ENCODE measurements around the gene PRKAG2.
A peak's percentile ranks its signal among the peaks of the same experiment; 100 is the strongest.
"Not testable (repeated sequence)": the region's sequence is repeated elsewhere in the genome, so short reads cannot be mapped to it uniquely, and the experiment has no call there.

Gene PRKAG2

GRCh38 chr7:151847681-151848081 is 29.2 kb downstream of the PRKAG2 start:
- peaks cover 31% of the 10 kb centered on the region for H3K4me1 Mint-ChIP-seq

GRCh38 chr7:151847136-151847535 is 29.8 kb downstream of the PRKAG2 start:
- H3K27me3 Mint-ChIP-seq = no peaks in the 10 kb centered on the region
- ATAC-seq (no peak), DNase-seq (no peak)
- H3K4me1 Mint-ChIP-seq = peaks cover 27% of the 10 kb centered on the region
- no peak overlapping the region for H3K27ac Mint-ChIP-seq
- no peak overlapping the region for H3K4me3 Mint-ChIP-seq
- no peaks in the 10 kb centered on the region for H3K9me3 Mint-ChIP-seq
- H3K36me3 Mint-ChIP-seq (ENCODE audit: low read depth) = peaks cover 2% of the 10 kb centered on the region

More at GRCh38 chr7:151847681-151848081, 29.2 kb downstream of the PRKAG2 start:
- H3K9me3 Mint-ChIP-seq = no peaks in the 10 kb centered on the region
- H3K36me3 Mint-ChIP-seq (ENCODE audit: low read depth) = peaks cover 2% of the 10 kb centered on the region
- H3K4me3 Mint-ChIP-seq = no peak overlapping the region
- H3K27ac Mint-ChIP-seq = no peak overlapping the region
- H3K27me3 Mint-ChIP-seq = no peaks in the 10 kb centered on the region
- no peak for DNase-seq
- no peak for ATAC-seq

DNA sequence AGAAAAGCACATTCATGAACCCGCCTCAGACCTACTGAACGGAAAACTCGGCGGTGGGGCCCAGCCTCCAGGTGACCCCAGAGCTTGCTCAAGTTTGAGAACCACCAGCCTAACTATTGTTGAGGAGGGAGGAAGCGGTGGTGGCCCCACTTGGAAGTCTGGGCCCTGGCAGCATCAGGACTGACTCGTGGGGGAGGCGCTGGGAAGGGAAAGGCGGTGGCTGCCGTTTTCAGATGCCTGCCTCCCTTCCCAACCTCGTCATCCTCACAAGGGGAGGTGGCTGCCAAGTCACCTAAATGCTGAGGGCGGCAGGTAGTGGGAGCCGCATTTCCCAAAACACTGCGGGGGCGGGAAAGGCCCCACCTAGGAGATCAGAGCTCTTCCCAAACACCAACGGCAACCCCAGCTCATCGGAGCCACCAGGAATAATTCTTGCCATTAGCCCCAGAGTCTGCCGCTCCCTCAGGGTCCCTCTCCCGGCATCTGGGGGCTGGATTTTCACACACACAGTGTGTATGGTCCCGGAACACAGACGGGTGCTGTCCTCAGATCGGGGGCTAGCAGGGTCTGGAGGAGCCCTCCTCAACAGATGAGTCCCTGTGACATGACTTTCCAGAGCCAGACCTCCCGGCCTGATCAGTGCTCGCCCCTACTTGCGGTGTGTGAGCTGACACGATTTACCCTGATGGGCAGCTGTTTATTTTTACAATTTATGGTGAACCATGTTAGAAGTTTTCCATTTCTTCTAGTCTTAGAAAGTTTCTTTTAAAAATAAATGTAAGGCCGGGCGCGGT is 31.3 kb downstream of the PRKAG2 start:
- ATAC-seq = no peak
- Mint-ChIP-seq H3K27ac (no peak overlapping the region), H3K27me3 (no peaks in the 10 kb centered on the region)

GRCh38 chr7:151844825-151845200 is 32.1 kb downstream of the PRKAG2 start:
- Mint-ChIP-seq H3K9me3 (no peaks in the 10 kb centered on the region), H3K4me3 (no peak overlapping the region), H3K4me1 (peaks cover 11% of the 10 kb centered on the region), H3K27me3 (no peaks in the 10 kb centered on the region), H3K36me3 (ENCODE audit: low read depth) (peaks cover 2% of the 10 kb centered on the region), H3K27ac (no peak overlapping the region)
- DNase-seq = no peak
- ATAC-seq = no peak

More for the DNA sequence above, 31.3 kb downstream of the PRKAG2 start:
- Mint-ChIP-seq H3K36me3 (ENCODE audit: low read depth) (peaks cover 2% of the 10 kb centered on the region), H3K4me1 (peaks cover 12% of the 10 kb centered on the region), H3K4me3 (no peak overlapping the region), H3K9me3 (no peaks in the 10 kb centered on the region)
- DNase-seq = no peak

- no peak overlapping the region for H3K4me3 Mint-ChIP-seq
- H3K27me3 Mint-ChIP-seq = no peaks in the 10 kb centered on the region
- ATAC-seq = peak; percentile 17
- peaks cover 2% of the 10 kb centered on the region for H3K36me3 Mint-ChIP-seq (ENCODE audit: low read depth)
- peaks cover 14% of the 10 kb centered on the region for H3K4me1 Mint-ChIP-seq
- no peak overlapping the region for H3K27ac Mint-ChIP-seq
- no peak for DNase-seq
- no peaks in the 10 kb centered on the region for H3K9me3 Mint-ChIP-seq
Measured at GRCh38 chr7:151844071-151844824, 32.7 kb downstream of the PRKAG2 start.

DNA sequence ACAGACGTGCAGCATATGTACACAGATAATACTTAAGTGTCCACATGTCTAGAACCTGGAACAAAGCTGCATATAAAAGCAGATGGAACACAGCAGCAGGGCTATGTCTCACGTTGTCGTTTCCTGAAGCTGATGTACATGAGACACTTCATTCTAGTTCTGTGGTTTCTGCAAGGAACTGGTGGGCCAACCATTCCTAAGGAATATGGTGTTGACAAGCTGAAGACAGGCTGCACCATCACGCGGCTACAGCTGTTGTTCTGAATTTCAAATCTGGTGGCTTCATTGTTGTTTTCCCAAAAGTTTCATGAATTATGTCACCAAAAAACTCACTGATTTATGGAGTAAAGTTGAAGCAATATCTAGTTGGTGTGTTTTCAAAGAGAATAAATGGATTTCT is 33.7 kb downstream of the PRKAG2 start:
- Mint-ChIP-seq H3K4me1 (peaks cover 23% of the 10 kb centered on the region), H3K9me3 (no peaks in the 10 kb centered on the region), H3K36me3 (ENCODE audit: low read depth) (peaks cover 2% of the 10 kb centered on the region), H3K27me3 (no peaks in the 10 kb centered on the region), H3K27ac (no peak overlapping the region), H3K4me3 (no peak overlapping the region)
- ATAC-seq (no peak), DNase-seq (no peak)

DNA sequence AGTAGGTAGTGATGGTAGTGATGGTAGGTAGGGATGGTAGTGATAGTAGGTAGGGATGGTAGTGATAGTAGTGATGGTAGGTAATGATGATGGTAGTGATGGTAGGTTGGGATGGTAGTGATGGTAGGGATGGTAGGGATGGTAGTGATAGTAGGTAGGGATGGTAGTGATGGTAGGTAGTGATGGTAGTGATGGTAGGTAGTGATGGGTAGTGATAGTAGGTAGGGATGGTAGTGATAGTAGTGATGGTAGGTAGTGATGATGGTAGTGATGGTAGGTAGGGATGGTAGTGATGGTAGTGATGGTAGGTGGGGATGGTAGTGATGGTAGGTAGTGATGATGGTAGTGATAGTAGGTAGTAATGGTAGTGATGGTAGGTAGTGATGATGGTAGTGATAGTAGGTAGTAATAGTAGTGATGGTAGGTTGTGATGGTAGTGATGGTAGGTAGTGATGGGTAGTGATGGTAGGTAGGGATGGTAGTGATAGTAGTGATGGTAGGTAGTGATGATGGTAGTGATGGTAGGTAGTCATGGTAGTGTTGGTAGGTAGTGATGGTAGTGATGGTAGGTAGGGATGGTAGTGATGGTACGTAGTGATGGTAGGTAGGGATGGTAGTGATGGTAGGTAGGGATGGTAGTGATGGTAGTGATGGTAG is 35.4 kb downstream of the PRKAG2 start:
- H3K4me3 Mint-ChIP-seq; DNase-seq; H3K27me3 Mint-ChIP-seq; H3K27ac Mint-ChIP-seq; H3K36me3 Mint-ChIP-seq (ENCODE audit: low read depth); H3K9me3 Mint-ChIP-seq; ATAC-seq: not testable (repeated sequence)
- peaks cover 27% of the 10 kb centered on the region for H3K4me1 Mint-ChIP-seq

DNA sequence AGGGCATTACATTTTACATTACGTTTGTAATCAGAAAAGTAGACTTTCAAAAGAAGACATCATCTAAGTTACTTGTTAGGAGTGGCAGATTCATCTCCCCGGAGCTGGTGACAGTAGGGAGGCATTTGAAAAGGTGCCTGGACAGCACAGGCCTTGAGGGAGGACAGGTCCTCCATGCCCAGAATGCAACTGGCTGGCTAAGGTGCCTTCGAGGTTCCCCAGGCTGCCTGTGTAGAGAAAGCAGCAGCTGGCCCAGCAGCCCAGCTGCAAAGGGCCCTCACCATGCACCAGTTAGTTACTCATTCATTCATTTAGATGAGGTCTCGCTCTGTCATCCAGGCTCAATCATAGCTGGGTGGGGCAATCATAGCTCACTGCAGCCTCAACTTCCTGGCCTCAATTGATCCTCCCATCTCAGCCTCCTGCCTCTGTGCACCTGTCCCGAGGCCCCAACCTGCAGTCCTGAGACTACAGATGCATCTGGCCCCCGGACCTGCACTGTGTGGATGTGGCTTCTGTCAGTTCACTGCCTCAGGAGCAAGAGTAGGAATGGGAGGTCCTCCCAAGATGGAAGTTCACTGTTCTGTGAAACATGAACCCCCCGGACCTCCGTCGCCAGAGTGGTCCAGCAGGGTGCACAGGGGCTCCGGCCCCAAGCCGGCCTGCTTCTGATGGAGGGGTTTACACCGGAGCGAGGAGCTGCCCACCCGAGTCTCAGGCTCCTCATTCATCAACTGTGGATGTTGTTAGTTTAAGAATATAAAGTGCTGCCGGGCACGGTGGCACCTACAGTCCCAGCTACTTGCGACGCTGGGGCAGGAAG is 36.6 kb downstream of the PRKAG2 start:
- no peaks in the 10 kb centered on the region for H3K27me3 Mint-ChIP-seq
- H3K4me1 Mint-ChIP-seq = peaks cover 27% of the 10 kb centered on the region
- H3K36me3 Mint-ChIP-seq (ENCODE audit: low read depth) = peaks cover 2% of the 10 kb centered on the region
- no peak overlapping the region for H3K27ac Mint-ChIP-seq
- no peaks in the 10 kb centered on the region for H3K9me3 Mint-ChIP-seq
- DNase-seq (no peak), ATAC-seq (no peak)
- no peak overlapping the region for H3K4me3 Mint-ChIP-seq

DNA sequence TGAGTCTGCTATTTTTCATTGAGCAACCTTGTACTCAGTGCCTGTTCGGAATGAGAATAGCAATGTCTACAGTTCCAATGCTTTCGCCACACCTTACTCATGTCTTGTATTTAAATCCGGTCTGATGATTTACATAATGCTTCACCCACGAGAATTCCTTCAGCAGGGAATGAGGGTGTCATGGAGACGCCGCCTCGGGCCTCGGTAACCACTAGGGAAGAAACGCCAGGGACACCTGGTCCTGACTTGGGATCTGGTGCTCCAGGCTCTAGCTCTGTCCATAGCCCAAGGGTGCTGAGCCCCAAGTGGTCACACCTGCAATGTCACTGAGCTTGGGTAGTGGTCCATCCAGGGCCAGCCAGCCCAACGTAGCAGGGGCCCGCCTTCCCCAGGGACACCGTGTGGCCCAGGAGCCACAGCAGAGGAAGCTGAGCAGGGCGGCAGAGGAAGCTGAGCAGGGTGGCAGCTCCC is 37.4 kb downstream of the PRKAG2 start:
- no peak for DNase-seq
- Mint-ChIP-seq H3K36me3 (ENCODE audit: low read depth) (no peaks in the 10 kb centered on the region), H3K27ac (peak overlapping the region; percentile 80), H3K27me3 (no peaks in the 10 kb centered on the region), H3K4me1 (peaks cover 29% of the 10 kb centered on the region), H3K4me3 (peak overlapping the region; percentile 65), H3K9me3 (no peaks in the 10 kb centered on the region)
- ATAC-seq = no peak

DNA sequence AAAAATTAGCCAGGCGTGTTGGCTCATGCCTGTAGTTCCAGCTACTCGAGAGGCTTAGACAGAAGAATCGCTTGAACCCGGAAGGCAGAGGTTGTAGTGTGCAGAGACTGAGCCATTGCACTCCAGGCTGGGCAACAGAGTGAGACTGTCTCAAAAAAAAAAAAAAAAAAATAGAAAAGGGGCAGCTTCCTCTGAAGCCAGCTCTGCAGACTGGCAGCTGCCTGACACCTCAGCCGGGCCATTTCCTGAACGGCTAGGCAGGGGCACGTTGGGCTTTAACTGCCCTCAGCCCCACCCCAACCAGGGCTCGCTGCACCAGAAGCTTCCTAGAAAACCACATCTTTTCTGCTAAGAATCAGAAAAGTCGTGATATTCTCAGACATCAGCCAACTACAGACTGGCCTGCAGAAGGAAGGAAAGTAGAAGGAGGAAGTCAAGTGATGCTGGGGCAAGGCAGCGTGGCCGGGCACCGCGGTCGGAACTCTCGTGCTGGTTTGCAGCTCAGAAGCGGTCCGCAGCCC is 38.0 kb downstream of the PRKAG2 start:
- Mint-ChIP-seq H3K36me3 (ENCODE audit: low read depth) (no peaks in the 10 kb centered on the region), H3K27ac (peak overlapping the region; percentile 80), H3K4me1 (peaks cover 29% of the 10 kb centered on the region), H3K27me3 (no peaks in the 10 kb centered on the region), H3K9me3 (no peaks in the 10 kb centered on the region), H3K4me3 (peak overlapping the region; percentile 65)
- DNase-seq (peak; percentile 52), ATAC-seq (peak; percentile 51)

DNA sequence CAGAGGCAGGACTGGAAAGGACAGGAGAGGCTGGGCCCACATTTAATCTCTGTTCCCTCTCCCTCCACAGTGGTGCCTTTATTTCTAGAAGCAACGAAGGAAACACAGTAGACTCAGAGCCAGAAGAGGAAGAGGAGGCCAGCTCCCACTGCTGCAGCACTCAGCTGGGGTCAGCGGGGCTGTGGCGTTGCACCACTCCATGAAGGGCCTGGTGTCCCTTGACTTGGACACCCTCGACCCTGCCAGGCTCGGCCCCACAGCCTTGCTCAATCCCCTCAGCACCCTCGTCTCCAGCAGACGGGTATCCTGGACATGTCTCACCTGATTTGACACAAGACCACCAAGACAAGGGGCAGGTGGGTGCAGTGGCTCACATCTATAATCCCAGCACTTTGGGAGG is 38.8 kb downstream of the PRKAG2 start:
- Mint-ChIP-seq H3K27me3 (no peaks in the 10 kb centered on the region), H3K4me1 (peaks cover 29% of the 10 kb centered on the region), H3K27ac (no peak overlapping the region), H3K36me3 (ENCODE audit: low read depth) (no peaks in the 10 kb centered on the region), H3K9me3 (no peaks in the 10 kb centered on the region), H3K4me3 (no peak overlapping the region)
- no peak for ATAC-seq
- no peak for DNase-seq

DNA sequence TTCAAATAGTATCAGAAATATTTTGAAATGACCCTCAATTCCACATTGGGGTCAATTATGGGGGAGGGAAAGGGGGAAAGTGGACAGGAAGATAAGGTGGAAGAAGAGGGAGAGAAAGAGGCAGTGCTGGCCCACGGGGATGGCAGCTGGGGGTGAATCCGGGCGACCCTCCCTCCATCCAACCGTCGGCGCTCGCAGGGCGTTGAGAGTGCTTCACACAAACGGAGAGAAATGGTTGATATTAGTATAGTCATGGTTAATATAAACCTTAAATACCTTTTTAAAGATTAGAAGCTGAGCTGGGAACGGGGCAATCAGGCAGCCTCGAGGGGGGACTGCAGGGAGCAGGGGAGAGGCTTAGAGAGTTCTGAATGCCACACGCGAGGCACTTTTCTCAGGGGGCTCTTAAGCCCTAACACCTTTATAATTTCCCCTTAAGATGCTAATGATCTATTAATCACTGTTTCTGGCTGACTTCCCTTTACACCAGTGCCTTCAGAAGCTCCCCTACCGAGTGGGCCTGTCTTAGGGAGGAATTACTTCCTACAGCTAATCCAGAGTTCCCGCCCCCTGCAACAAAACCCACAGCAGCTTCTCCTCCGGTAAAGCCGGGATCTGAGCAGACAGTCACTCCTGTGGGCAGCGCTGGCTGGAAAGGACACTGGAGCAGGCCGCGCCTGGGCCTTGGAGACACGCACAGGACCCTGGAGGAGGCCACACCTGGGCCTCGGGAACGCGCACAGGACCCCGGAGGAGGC is 39.5 kb downstream of the PRKAG2 start:
- no peak for DNase-seq
- H3K27me3 Mint-ChIP-seq = no peaks in the 10 kb centered on the region
- peaks cover 29% of the 10 kb centered on the region for H3K4me1 Mint-ChIP-seq
- ATAC-seq = no peak
- H3K27ac Mint-ChIP-seq = no peak overlapping the region
- no peak overlapping the region for H3K4me3 Mint-ChIP-seq
- no peaks in the 10 kb centered on the region for H3K36me3 Mint-ChIP-seq (ENCODE audit: low read depth)
- no peaks in the 10 kb centered on the region for H3K9me3 Mint-ChIP-seq

GRCh38 chr7:151836927-151837205 is 40.0 kb downstream of the PRKAG2 start:
- Mint-ChIP-seq H3K4me3 (no peak overlapping the region), H3K9me3 (no peaks in the 10 kb centered on the region), H3K4me1 (peaks cover 29% of the 10 kb centered on the region), H3K27ac (no peak overlapping the region), H3K36me3 (ENCODE audit: low read depth) (no peaks in the 10 kb centered on the region), H3K27me3 (no peaks in the 10 kb centered on the region)
- ATAC-seq (no peak), DNase-seq (no peak)
